Heart right ventricle (tissue), 16 donors: ENCODE measurements around the gene PRDM11. TPM values are rescaled to one million over a fixed set of nuclear protein-coding genes. Genes with fewer than 3 reads are reported as not detected.

Source experiments
- ATAC-seq, 8 donors: fragments of 200-7000 bp; cut with Tn5 transposase; one replicate each; pipeline ENCODE4 v1.9.1; 2020; ENCODE audit warnings: mild to moderate bottlenecking in 8 of 8, moderate library complexity in 8 of 8, moderate number of reproducible peaks in 1 of 8
- DNase-seq, 2 donors: peaks; one replicate each; pipeline ENCODE4 v3.0.0-alpha.2; 2020
- H3K27ac ChIP-seq, 10 donors: fragments of 200-600 bp; sonication (generic) in 2 of 10; one replicate each; pipeline versions ENCODE4 v1.5.0 to v1.8.0; 2020 to 2022; ENCODE audit warnings: mild to moderate bottlenecking in 3 of 10
- H3K27me3 ChIP-seq, 7 donors: fragments of 200-600 bp; one replicate each; pipeline ENCODE4 v1.8.0; 2021 to 2022; ENCODE audit warnings: mild to moderate bottlenecking in 2 of 7
- H3K36me3 ChIP-seq, 9 donors: fragments of 200-600 bp; sonication (generic) in 1 of 9; one replicate each; pipeline versions ENCODE4 v1.5.0 to v1.8.0; 2020 to 2022; ENCODE audit warnings: mild to moderate bottlenecking in 2 of 9
- H3K4me1 ChIP-seq, 9 donors: fragments of 200-600 bp; sonication (generic) in 1 of 9; one replicate each; pipeline versions ENCODE4 v1.5.0 to v1.8.0; 2020 to 2022; ENCODE audit warnings: mild to moderate bottlenecking in 4 of 9
- H3K4me3 ChIP-seq, 10 donors: fragments of 200-600 bp; sonication (generic) in 2 of 10; one replicate each; pipeline versions ENCODE4 v1.5.0 to v1.8.0; 2020 to 2022; ENCODE audit warnings: mild to moderate bottlenecking in 7 of 10, moderate library complexity in 2 of 10
- H3K9me3 ChIP-seq, 11 donors: fragments of 200-600 bp in 10 of 11; sonication (generic) in 2 of 11; one replicate each; pipeline versions ENCODE4 v1.5.0 to v1.8.0; 2013 to 2022; ENCODE audit warnings: mild to moderate bottlenecking in 2 of 11, control low read depth in 1 of 11, moderate library complexity in 1 of 11
- CTCF ChIP-seq, 9 donors: fragments of 200-600 bp; sonication (generic) in 2 of 9; IDR thresholded peaks; one replicate each; pipeline versions ENCODE4 v1.5.0 to v1.8.0; 2021 to 2022; ENCODE audit warnings: antibody characterized with exemption in 9 of 9, mild to moderate bottlenecking in 5 of 9, moderate library complexity in 1 of 9
- WGBS, 2 donors: extraction: QIAGEN DNeasy Blood & Tissue Kit; methylation state at CpG; one replicate each; pipeline ENCODE4 v1.1.7; 2013; ENCODE audit warnings: inconsistent platforms in 1 of 2; 5-methylcytosine and 5-hydroxymethylcytosine counted together
- intact Hi-C, 10 donors: fragments of 100-400 bp; cut with DNase I; formaldehyde crosslinking; loops; one replicate each; pipeline versions ENCODE4 v1.11.1 to v1.14.2; 2022
- polyA plus RNA-seq, 2 donors: library from polyadenylated mRNA; stranded (reverse); fragments of 200-250 nt; gene quantifications; one replicate each; pipeline ENCODE4 v1.2.3, GENCODE V29; 2013
- total RNA-seq, 10 donors: library from RNA; stranded (reverse); fragmentation: NEBNext Ultra II Directional in 3 of 10; extraction: Animal tissue kit (Norgen Biotek cat#: 25700) in 3 of 10; gene quantifications; one replicate each; pipeline versions ENCODE4 v1.2.1 to v1.2.4, GENCODE V29; 2021 to 2023
- donor health status: Arrhythmogenic right ventricular cardiomyopathy.
- donor health status: ischemic (EF 13 %, LVEDD 7.1; RV severe dilation, severe dysfunction).
- donor health status: healthy with polysubstance abuse.
- donor health status: DM: no; HTN: yes; CAD: no.
- donor health status: DM: no; HTN: no; CAD: no.
- donor health status: ischemic (EF 25% LVEDD 6.9; RV normal size, moderate dysfunction).
- donor health status: ischemic (EF 25% LVEDD 5.7; RV mildly dilated, moderate dysfunction).
- donor health status: healthy.
- donor health status: DM: yes; HTN: yes; CAD: no.
- donor health status: Ischemic cardiomyopathy.
- donor health status: ischemic (EF 35%, LVEDD 5.7; RV mildly dilated, moderate dysfunction).
- donor health status: nonischemic (EF 11% LVEDD 7.7; RV severe dilation, severe dysfunction).
- donor health status: DM: yes; HTN: yes; CAD: no.
- donor health status: PGD.
- donor health status: ischemic (EF 29% LVEDD 5.4; RV normal size, mild dysfunction).
- donor health status: nonischemic (EF 23%, LVEDD 6.1; RV moderate dilation, normal function).

PRDM11 gene
- total and polyA plus RNA-seq, 12 donors: 4.6 to 22.0 (median 14.8) TPM

- TF ChIP-seq CTCF (IDR thresholded peaks at IDR 0.05): no peak
- intact Hi-C loops: no loop called here
- no peak overlapping the region for H3K4me3 ChIP-seq
- no peak for DNase-seq
- no peak for ATAC-seq
- H3K4me1 ChIP-seq: peaks cover 0 to 3% (median 0%) of the 10 kb centered on the region in 9 donors
- WGBS, 2 donors: 89 to 97% methylated on average over 3 of the region's 3 CpGs
- no peaks in the 10 kb centered on the region for H3K9me3 ChIP-seq
- H3K27me3 ChIP-seq: peaks cover 0 to 59% (median 38%) of the 10 kb centered on the region in 7 donors
- H3K36me3 ChIP-seq: no peaks in the 10 kb centered on the region
- H3K27ac ChIP-seq: no peak overlapping the region
Measured at GRCh38 chr11:45263773-45264172, 117.3 kb downstream of the PRDM11 start.

GRCh38 chr11:45264839-45265515 is 118.5 kb downstream of the PRDM11 start:
- TF ChIP-seq CTCF (IDR thresholded peaks at IDR 0.05): no peak
- Histone ChIP-seq H3K36me3 (no peaks in the 10 kb centered on the region), H3K9me3 (no peaks in the 10 kb centered on the region), H3K27ac (no peak overlapping the region), H3K27me3 (peaks cover 0 to 60% (median 34%) of the 10 kb centered on the region in 7 donors), H3K4me3 (no peak overlapping the region), H3K4me1 (peaks cover 0 to 3% (median 0%) of the 10 kb centered on the region in 9 donors)
- intact Hi-C loops: no loop called here
- WGBS, 2 donors: 67 to 74% methylated on average over 11 of the region's 11 CpGs
- ATAC-seq: no peak
- no peak for DNase-seq

GRCh38 chr11:45265969-45266675 is 119.7 kb downstream of the PRDM11 start:
- peaks cover 0 to 3% (median 0%) of the 10 kb centered on the region in 9 donors for H3K4me1 ChIP-seq
- ATAC-seq (no peak), DNase-seq (no peak)
- peaks cover 0 to 60% (median 31%) of the 10 kb centered on the region in 7 donors for H3K27me3 ChIP-seq
- H3K27ac ChIP-seq: no peak overlapping the region
- intact Hi-C loops: no loop called here
- no peaks in the 10 kb centered on the region for H3K9me3 ChIP-seq
- H3K36me3 ChIP-seq: no peaks in the 10 kb centered on the region
- H3K4me3 ChIP-seq: no peak overlapping the region
- TF ChIP-seq CTCF (IDR thresholded peaks at IDR 0.05): no peak
- WGBS, 2 donors: 86 to 90% methylated on average over 2 of the region's 2 CpGs

GRCh38 chr11:45266676-45267020 is 120.2 kb downstream of the PRDM11 start:
- Histone ChIP-seq H3K4me1 (peaks cover 0 to 3% (median 0%) of the 10 kb centered on the region in 9 donors), H3K27me3 (peaks cover 0 to 58% (median 30%) of the 10 kb centered on the region in 7 donors), H3K36me3 (no peaks in the 10 kb centered on the region), H3K9me3 (no peaks in the 10 kb centered on the region), H3K27ac (no peak overlapping the region), H3K4me3 (no peak overlapping the region)
- ATAC-seq: no peak
- intact Hi-C loops: no loop called here
- no peak for TF ChIP-seq CTCF (IDR thresholded peaks at IDR 0.05)
- WGBS, 2 donors: 97 to 98% methylated on average over 1 of the region's 1 CpG
- DNase-seq: no peak
